Skin of body (tissue), 2 donors: ENCODE measurements around the gene RGS14. TPM values are rescaled to one million over a fixed set of nuclear protein-coding genes. Genes with fewer than 3 reads are reported as not detected.
"Not testable (repeated sequence)": the region's sequence is repeated elsewhere in the genome, so short reads cannot be mapped to it uniquely, and the experiment has no call there.

Source experiments
- DNase-seq: peaks from one replicate; lab custom pipeline; 2025; lab: John Stamatoyannopoulos, UW
- total RNA-seq: library from RNA; depleted of rRNA; stranded (reverse); fragments of >200 nt; gene quantifications from one replicate; pipeline ENCODE4 v1.2.3, GENCODE V29; 2014

RGS14 gene
- total RNA-seq, 1 donor from 2014 or later, result 13.7 TPM

GRCh38 chr5:177402271-177403043 is 44.7 kb downstream of the RGS14 start:
- no peak for DNase-seq

GRCh38 chr5:177403102-177403791 is 45.5 kb downstream of the RGS14 start:
- no peak for DNase-seq

DNA sequence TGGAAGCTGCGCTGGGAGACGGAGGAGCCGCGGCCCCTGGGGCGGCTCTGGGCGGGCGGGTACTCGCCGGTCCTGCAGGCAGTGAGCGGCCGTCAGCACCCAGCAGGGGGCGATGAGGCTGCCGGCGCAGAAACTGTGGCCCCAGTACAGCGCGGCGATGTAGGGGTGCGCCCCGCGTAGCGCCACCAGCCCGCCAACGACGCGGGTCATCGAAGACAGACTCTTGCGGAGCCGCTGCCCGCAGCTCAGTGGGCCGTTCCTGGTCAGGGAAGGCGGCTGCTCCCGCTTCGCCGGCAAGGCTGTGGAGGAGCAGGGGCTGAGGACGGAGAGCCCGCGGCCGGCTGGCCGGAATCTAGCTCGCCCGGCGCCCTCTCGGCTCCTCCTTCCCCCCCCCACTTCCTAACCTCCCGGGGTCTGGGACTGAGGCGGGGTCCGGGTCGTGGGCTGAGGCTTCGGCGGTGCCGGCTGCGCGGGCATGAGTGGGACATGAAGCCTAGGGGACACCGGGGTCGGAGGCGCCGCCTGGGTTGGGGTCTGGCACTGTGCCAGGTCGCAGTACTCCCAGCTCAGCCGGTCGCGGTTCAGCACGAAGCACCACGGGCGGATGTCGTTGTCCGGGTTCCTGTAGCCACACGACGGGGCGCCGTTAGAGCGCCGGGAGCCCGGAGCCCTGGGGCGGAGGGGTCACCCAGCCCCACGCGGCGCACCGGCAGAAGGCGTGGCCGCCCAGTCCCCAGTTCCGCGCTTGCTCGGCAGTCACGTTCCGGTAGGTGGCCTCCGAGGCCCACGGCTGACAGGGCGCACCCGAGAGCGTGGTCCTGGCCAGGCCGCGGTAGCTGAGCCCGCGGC is 46.3 kb downstream of the RGS14 start:
- peak; percentile 10 for DNase-seq

DNA sequence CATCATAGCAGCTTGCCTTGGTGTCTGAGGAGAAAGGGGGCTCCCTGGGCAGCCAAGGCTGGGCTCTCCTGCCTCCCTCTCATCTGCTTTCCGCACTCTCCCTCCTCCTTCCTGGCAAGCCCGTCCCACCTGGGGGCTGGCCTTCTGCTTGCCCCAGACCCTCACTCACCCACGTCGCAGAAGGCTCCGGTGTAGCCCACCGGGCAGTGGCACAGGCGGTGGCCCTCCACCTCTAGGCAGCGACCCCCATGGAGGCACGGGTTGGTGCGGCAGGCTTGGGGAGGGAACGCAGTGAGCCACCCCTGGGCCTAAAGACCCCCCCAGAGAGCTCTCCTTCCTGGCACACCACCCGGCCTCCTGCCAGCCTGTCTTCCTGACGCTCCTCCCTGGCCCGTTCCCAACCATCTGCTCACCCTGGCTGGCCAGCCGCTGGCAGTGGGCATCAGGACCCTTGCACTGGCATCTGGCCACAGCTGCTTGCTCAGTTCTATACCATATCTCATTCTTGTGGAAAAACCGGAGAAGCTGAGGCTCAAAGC is 47.0 kb downstream of the RGS14 start:
- no peak for DNase-seq

DNA sequence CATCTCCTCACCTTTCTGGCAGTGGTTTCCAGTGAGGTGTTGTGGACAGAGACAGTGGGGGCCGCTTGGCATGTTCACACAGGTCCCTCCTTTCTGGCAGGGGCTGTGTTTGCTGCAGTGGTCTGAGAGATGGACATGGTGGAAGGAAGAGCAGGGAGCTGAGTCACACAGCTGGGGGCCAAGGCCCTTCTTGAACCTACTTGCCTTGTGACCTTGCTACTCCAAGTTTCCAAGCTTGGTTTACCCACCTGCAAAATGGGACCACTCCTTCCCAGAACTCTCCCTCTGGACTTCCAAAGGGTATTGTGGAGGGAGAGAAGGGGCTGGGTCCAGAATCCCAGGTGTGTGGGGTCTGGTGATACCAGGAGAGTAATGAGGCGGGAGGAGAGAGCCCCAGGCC is 47.6 kb downstream of the RGS14 start:
- no peak for DNase-seq

- no peak for DNase-seq
These were observed 48.1 kb downstream of the RGS14 start for GRCh38 chr5:177405805-177406204.

- no peak for DNase-seq
These were observed 51.5 kb downstream of the RGS14 start, which contains the start of gene F12 for GRCh38 chr5:177409043-177409801. Gene F12 (minus strand): TSS chr5:177409564. CDS start chr5:177409527, 37 bp downstream.

- DNase-seq, result no peak
These were observed 52.9 kb downstream of the RGS14 start for GRCh38 chr5:177410575-177410974.

DNA sequence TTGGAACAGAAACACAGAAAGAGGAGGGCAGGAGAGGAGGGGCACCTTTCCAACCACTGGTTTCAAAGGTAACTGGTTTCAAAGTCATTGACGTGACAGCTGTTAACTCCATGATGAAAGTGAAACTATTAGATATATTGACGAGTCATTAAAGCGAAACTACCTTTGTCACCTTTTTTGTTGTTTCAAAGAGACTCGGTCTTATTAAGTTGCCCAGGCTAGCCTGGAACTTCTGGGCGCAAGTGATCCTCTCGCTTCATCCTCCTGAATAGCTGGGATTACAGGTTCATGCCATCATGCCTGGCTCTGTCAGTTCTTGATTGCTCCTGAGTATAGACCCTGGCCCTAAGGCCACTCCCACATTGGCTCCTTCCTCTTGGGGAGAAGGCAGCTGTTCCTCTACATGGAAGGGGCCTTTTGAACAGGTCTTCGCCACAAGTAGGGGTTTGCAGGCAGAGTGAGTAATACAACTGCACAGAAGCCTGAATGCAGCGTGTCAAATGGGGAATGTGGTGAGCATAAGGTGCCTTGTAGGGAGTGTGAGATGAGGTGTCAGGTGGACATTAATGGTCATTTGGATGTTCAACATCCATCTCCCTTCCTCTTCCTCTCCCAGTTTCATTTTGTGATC is 55.0 kb downstream of the RGS14 start:
- DNase-seq, result no peak

DNA sequence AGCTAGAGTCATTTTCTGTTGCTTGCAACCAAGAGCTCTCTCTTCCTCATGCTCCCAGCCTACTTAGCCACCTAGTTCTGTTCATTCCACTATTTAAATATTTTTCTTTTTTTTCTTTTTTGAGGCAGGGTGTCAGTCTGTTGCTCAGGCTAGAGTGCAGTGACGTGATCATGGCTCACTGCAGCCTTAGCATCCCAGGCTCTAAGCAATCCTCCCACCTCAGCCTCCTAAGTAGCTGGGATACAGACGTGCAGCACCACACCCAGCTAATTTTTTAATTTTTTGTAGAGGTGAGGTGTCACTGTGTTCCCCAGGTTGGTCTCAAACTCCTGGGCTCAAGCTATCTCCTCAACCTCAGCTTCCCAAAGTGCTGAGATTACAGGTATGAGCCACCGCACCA is 56.8 kb downstream of the RGS14 start:
- no peak for DNase-seq

- DNase-seq, result not testable (repeated sequence)
These were observed 59.4 kb downstream of the RGS14 start for GRCh38 chr5:177417081-177417480.

- no peak for DNase-seq
These were observed 61.3 kb downstream of the RGS14 start for GRCh38 chr5:177419046-177419445.

GRCh38 chr5:177420472-177420871 is 62.7 kb downstream of the RGS14 start:
- not testable (repeated sequence) for DNase-seq

DNA sequence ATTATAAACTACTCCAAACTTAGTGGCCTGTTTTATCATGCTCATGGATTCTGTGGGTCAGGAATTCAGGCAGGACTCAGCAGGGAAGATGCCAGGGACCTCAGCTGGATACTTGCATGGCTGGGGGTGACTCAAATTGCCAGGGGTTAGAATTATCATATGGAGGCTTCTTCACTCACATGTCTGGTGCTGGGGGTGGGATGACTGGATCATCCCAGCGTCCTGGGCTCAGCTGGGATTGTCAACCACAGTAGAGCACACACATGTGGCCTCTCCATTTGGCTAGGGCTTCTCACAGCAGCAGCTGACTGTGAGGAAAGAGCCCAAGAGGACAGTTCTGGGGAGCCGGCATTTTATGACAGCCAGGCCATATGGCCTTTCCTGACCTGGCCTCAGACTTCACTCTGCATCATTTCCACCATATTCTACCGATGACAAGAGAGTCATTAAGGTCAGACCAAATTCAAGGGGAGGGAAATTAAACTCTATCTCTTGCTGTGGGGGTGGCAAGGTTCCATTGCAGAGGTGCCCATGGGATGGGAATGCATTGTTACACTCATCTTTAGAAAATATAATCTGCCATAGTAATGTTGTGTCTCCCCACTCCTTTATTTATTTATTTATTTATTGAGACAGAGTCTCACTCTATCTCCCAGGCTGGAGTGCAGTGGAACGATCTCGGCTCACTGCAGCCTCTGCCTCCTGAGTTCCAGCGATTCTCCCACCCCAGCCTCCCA is 63.5 kb downstream of the RGS14 start:
- DNase-seq, result no peak

Other genes starting within 250 kb of the RGS14 start
- 56.9 TPM for gene NSD1, start 224.2 kb upstream of the RGS14 start, total RNA-seq
- 19.6 TPM for gene RAB24, start 54.2 kb upstream of the RGS14 start, total RNA-seq
- 42.8 TPM for gene PRELID1, start 54.1 kb upstream of the RGS14 start, total RNA-seq
- 9.7 TPM for gene MXD3, start 46.0 kb upstream of the RGS14 start, total RNA-seq
- gene LMAN2, start 6.3 kb upstream of the RGS14 start, total RNA-seq, result 99.0 TPM
- gene SLC34A1, start 26.5 kb downstream of the RGS14 start, total RNA-seq, result not detected
- gene PFN3, start 42.7 kb downstream of the RGS14 start, total RNA-seq, result not detected
- gene F12, start 51.6 kb downstream of the RGS14 start, total RNA-seq, result 1.3 TPM
- gene GRK6, start 68.8 kb downstream of the RGS14 start, total RNA-seq, result 23.8 TPM
- 1.1 TPM for gene PRR7, start 88.9 kb downstream of the RGS14 start, total RNA-seq
- gene DBN1, start 115.7 kb downstream of the RGS14 start, total RNA-seq, result 41.1 TPM
- 30.7 TPM for gene PDLIM7, start 139.7 kb downstream of the RGS14 start, total RNA-seq
- gene DOK3, start 151.9 kb downstream of the RGS14 start, total RNA-seq, result 3.8 TPM
- 55.4 TPM for gene DDX41, start 159.0 kb downstream of the RGS14 start, total RNA-seq
- gene FAM193B, start 196.6 kb downstream of the RGS14 start, total RNA-seq, result 30.8 TPM
- gene TMED9, start 234.3 kb downstream of the RGS14 start, total RNA-seq, result 68.4 TPM
- gene B4GALT7, start 242.2 kb downstream of the RGS14 start, total RNA-seq, result 11.6 TPM